K562 (cell line): Measurements from ENCODE around the gene DSP. TPM values are rescaled to one million over a fixed set of nuclear protein-coding genes. Genes with fewer than 3 reads are reported as not detected.

Experiments used
- ATAC-seq: fragments of 200-7000 bp; cut with Tn5 transposase; 3 replicates; pipeline ENCODE4 v1.9.1; 2020; ENCODE audit warnings: moderate library complexity
- BruUV-seq: library from RNA; stranded (reverse); fragments of 400-500 nt; replicated peaks from 2 replicates; lab custom pipeline; 2021; lab: Mats Ljungman, UMichigan
- CTCF ChIA-PET: fragments of 300-600 bp; formaldehyde crosslinking; extraction: SDS; loops from one replicate; lab custom pipeline; 2021; ENCODE audit warnings: low intra/inter-chr PET ratio; lab: Yijun Ruan, JAX
- POLR2A ChIA-PET: fragments of 300-600, 350-650 bp; sonication (Branson Sonifier 250); formaldehyde crosslinking; extraction: SDS; loops from one replicate; lab custom pipeline; 2021; ENCODE audit warnings: antibody characterized with exemption, inconsistent platforms; lab: Yijun Ruan, JAX
- DNase-seq, 4 experiments: peaks; one replicate each; pipeline versions ENCODE4 v3.0.0 to v3.0.0-alpha.2; 2011 to 2018; ENCODE audit warnings: low spot score in 3 of 4, mixed read lengths in 3 of 4; ENCODE audit errors: extremely low read depth in 1 of 4
- FAIRE-seq: peaks from 2 replicates; lab custom pipeline; 2011; peaks lifted over from hg19 to GRCh38; lab: Jason Lieb, UNC
- H2AFZ ChIP-seq: 2 replicates; pipeline ENCODE4 v1.6.0; 2011; ENCODE audit warnings: low read depth, low read length, control low read depth, inconsistent platforms
- H3K27ac ChIP-seq: fragments of 200-600 bp; 3 replicates; pipeline ENCODE4 v1.8.0; 2011; ENCODE audit warnings: low read depth, mild to moderate bottlenecking, control low read depth, inconsistent platforms, low read length, moderate library complexity, mixed read lengths; ENCODE audit errors: extremely low read depth
- H3K27me3 ChIP-seq, 2 experiments: fragments of 300-600 bp in 1 of 2; 2 replicates in 1 of 2; 3 replicates in 1 of 2; pipeline versions ENCODE4 v1.6.0 to v1.8.0; 2011; ENCODE audit warnings: inconsistent platforms in 2 of 2, low read length in 2 of 2, mild to moderate bottlenecking in 1 of 2, mixed read lengths in 1 of 2, moderate library complexity in 1 of 2; ENCODE audit not compliant: control insufficient read depth in 2 of 2, insufficient read depth in 2 of 2
- H3K36me3 ChIP-seq: fragments of 300-600 bp; 3 replicates; pipeline ENCODE4 v1.8.0; 2011; ENCODE audit warnings: mild to moderate bottlenecking, low read length, inconsistent platforms; ENCODE audit not compliant: control insufficient read depth, insufficient read depth
- H3K4me1 ChIP-seq, 2 experiments: fragments of 200-600 bp in 1 of 2; replicated peaks in 1 of 2; 2 replicates in 1 of 2; 3 replicates in 1 of 2; pipeline versions ENCODE4 v1.5.1 to v1.8.0; 2011; ENCODE audit warnings: inconsistent platforms in 2 of 2, low read length in 2 of 2, mild to moderate bottlenecking in 1 of 2, mixed read lengths in 1 of 2, moderate library complexity in 1 of 2; ENCODE audit not compliant: control insufficient read depth in 2 of 2, insufficient read depth in 2 of 2
- H3K4me2 ChIP-seq: 2 replicates; pipeline ENCODE4 v1.6.1; 2011; ENCODE audit warnings: low read length, control low read depth, inconsistent platforms, mixed read lengths; ENCODE audit not compliant: insufficient read depth
- H3K4me3 ChIP-seq: fragments of 200-600 bp; sonication (generic), shearing (Covaris generic); 2 replicates; pipeline ENCODE4 v1.5.1; 2016; ENCODE audit warnings: control low read depth, inconsistent platforms
- H3K79me2 ChIP-seq: fragments of 200-600 bp; 3 replicates; pipeline ENCODE4 v1.8.0; 2011; ENCODE audit warnings: low read length, inconsistent platforms; ENCODE audit not compliant: control insufficient read depth, insufficient read depth
- H3K9ac ChIP-seq, 2 experiments: 2 replicates each; pipeline versions ENCODE4 v1.6.0 to v1.6.1; 2011; ENCODE audit warnings: low read depth in 2 of 2, low read length in 2 of 2, control low read depth in 1 of 2, inconsistent platforms in 1 of 2, mild to moderate bottlenecking in 1 of 2, mixed read lengths in 1 of 2; ENCODE audit not compliant: insufficient read depth in 1 of 2
- H3K9me1 ChIP-seq: one replicate; pipeline ENCODE4 v1.6.0; 2011; ENCODE audit warnings: inconsistent platforms, mild to moderate bottlenecking, low read length, moderate library complexity; ENCODE audit not compliant: control insufficient read depth, insufficient read depth
- H3K9me3 ChIP-seq: replicated peaks from 2 replicates; pipeline ENCODE4 v1.5.1; 2011; ENCODE audit warnings: low read depth, low read length, inconsistent platforms; ENCODE audit not compliant: control insufficient read depth, insufficient read depth
- H4K20me1 ChIP-seq: replicated peaks from 2 replicates; pipeline ENCODE4 v1.6.1; 2011; ENCODE audit warnings: low read length, inconsistent platforms, mixed read lengths; ENCODE audit not compliant: control insufficient read depth, insufficient read depth
- ARID1B ChIP-seq: fragments of 450-650 bp; IDR thresholded peaks from 2 replicates; pipeline ENCODE4 v1.6.1; 2016; ENCODE audit warnings: antibody characterized with exemption, mild to moderate bottlenecking, inconsistent platforms
- BRD9 ChIP-seq: fragments of 450-650 bp; IDR thresholded peaks from 2 replicates; pipeline ENCODE4 v1.6.1; 2018; ENCODE audit warnings: low read depth; ENCODE audit not compliant: partially characterized antibody
- CBX3 ChIP-seq, 2 experiments: IDR thresholded peaks; 1 replicate in 1 of 2; 2 replicates in 1 of 2; pipeline ENCODE4 v1.6.1; 2012; ENCODE audit warnings: inconsistent platforms in 2 of 2, low read length in 2 of 2, borderline replicate concordance in 1 of 2, control low read depth in 1 of 2
- CREM ChIP-seq: IDR thresholded peaks from 2 replicates; pipeline ENCODE4 v1.6.1; 2014; ENCODE audit warnings: antibody characterized with exemption, low read depth
- DDX20 ChIP-seq: fragments of 450-650 bp; IDR thresholded peaks from 2 replicates; pipeline ENCODE4 v1.6.1; 2016; ENCODE audit warnings: missing genetic modification characterization, low read depth, mild to moderate bottlenecking, missing compliant biosample characterization, moderate library complexity
- DNMT1 ChIP-seq: fragments of 450-650 bp; IDR thresholded peaks from 2 replicates; pipeline ENCODE4 v1.6.1; 2016; ENCODE audit warnings: antibody characterized with exemption, mild to moderate bottlenecking
- ESRRA ChIP-seq: fragments of 450-650 bp; IDR thresholded peaks from 2 replicates; pipeline ENCODE4 v1.6.1; 2014; ENCODE audit warnings: low read depth, mild to moderate bottlenecking, moderate library complexity, borderline replicate concordance
- LEF1 ChIP-seq: fragments of 450-650 bp; IDR thresholded peaks from 2 replicates; pipeline ENCODE4 v1.6.1; 2016; ENCODE audit warnings: mild to moderate bottlenecking
- MTA1 ChIP-seq: fragments of 450-650 bp; IDR thresholded peaks from 2 replicates; pipeline ENCODE4 v1.6.1; 2017; ENCODE audit warnings: borderline replicate concordance
- NCOA2 ChIP-seq, 2 experiments: fragments of 450-650 bp; IDR thresholded peaks; 2 replicates each; pipeline ENCODE4 v1.6.1; 2018; ENCODE audit warnings: mild to moderate bottlenecking in 2 of 2, moderate library complexity in 1 of 2; ENCODE audit not compliant: partially characterized antibody in 2 of 2
- NONO ChIP-seq, 2 experiments: fragments of 200-400 bp in 1 of 2; fragments of 450-650 bp in 1 of 2; formaldehyde crosslinking in 1 of 2; IDR thresholded peaks; 2 replicates each; pipeline ENCODE4 v1.6.1; 2017; ENCODE audit warnings: low read depth in 2 of 2, mild to moderate bottlenecking in 2 of 2, moderate library complexity in 2 of 2, low read length in 1 of 2
- PHF20 ChIP-seq: fragments of 450-650 bp; IDR thresholded peaks from 2 replicates; pipeline ENCODE4 v1.6.1; 2018; ENCODE audit not compliant: partially characterized antibody
- POLR2A ChIP-seq: fragments of 450-650 bp; conservative IDR thresholded peaks from 2 replicates; pipeline ENCODE4 v1.6.1; 2016
- POLR2AphosphoS5 ChIP-seq: IDR thresholded peaks from 2 replicates; pipeline ENCODE4 v1.6.1; 2011; ENCODE audit warnings: mild to moderate bottlenecking, low read depth, low read length, moderate library complexity; ENCODE audit not compliant: control insufficient read depth, insufficient read depth
- SMAD4 ChIP-seq: fragments of 250-450 bp; sonication (Bioruptor Pico); conservative IDR thresholded peaks from 2 replicates; pipeline ENCODE4 v1.8.0; 2021; ENCODE audit warnings: inconsistent platforms, mild to moderate bottlenecking, moderate library complexity
- XRCC4 ChIP-seq: IDR thresholded peaks from one replicate; pipeline ENCODE4 v1.6.1; 2011; ENCODE audit not compliant: insufficient read depth, insufficient read length; ENCODE audit errors: extremely low read depth
- ZNF583 ChIP-seq: fragments of 250-450 bp; sonication (Bioruptor Pico); IDR thresholded peaks from 2 replicates; pipeline ENCODE4 v1.4.0; 2020
- ZNF780A ChIP-seq: fragments of 250-450 bp; sonication (Bioruptor Pico); IDR thresholded peaks from 2 replicates; pipeline ENCODE4 v1.5.0; 2021; ENCODE audit warnings: mild to moderate bottlenecking
- WGBS: fragments of 100-300 bp; shearing (Covaris generic); methylation state at CpG from one replicate; pipeline ENCODE4 v1.1.6; 2016; ENCODE audit warnings: low coverage, mixed read lengths; ENCODE audit not compliant: insufficient coverage; ENCODE audit errors: missing lambda C conversion rate; 5-methylcytosine and 5-hydroxymethylcytosine counted together
- in situ Hi-C: fragments of 300-500 bp; cut with MboI; formaldehyde crosslinking; loops from 4 replicates; pipeline ENCODE4 v1.15.0; 2018; ENCODE audit warnings: inconsistent platforms, mixed read lengths
- intact Hi-C: fragments of 100-400 bp; cut with micrococcal nuclease; formaldehyde crosslinking; loops from 2 replicates; pipeline ENCODE4 v1.14.2; 2022
- polyA plus RNA-seq, 8 experiments: library from polyadenylated mRNA; depleted of rRNA in 4 of 8; stranded (reverse) in 5 of 8; unstranded in 3 of 8; fragments of >200 nt; fragmentation: Nextera tagmentation in 2 of 8; fragmentation: Illumina TruSeq in 1 of 8; extraction: Ambion mirVana in 2 of 8; extraction: Trizol in 1 of 8; gene quantifications; 2 replicates each; pipeline versions ENCODE4 v1.2.1 to v1.2.3, GENCODE V29; 2011 to 2014; ENCODE audit warnings: inconsistent platforms in 1 of 8, missing spikeins in 1 of 8
- total RNA-seq, 7 experiments: library from RNA; depleted of rRNA in 6 of 7; stranded (reverse); fragments of >200 nt in 6 of 7; fragmentation: Illumina TruSeq in 2 of 7; extraction: Trizol in 2 of 7; gene quantifications; 2 replicates each; pipeline versions ENCODE4 v1.2.1 to v1.2.3, GENCODE V29; 2011 to 2021; ENCODE audit warnings: low replicate concordance in 1 of 7
- TF ChIP-seq, protein P1 (sequence below), 2 experiments: IDR thresholded peaks; 2 replicates each; pipeline ENCODE4 v1.6.1; 2011; ENCODE audit warnings: borderline replicate concordance in 1 of 2, control low read depth in 1 of 2, low read depth in 1 of 2, low read length in 1 of 2, mild to moderate bottlenecking in 1 of 2, mixed read lengths in 1 of 2, moderate library complexity in 1 of 2; ENCODE audit not compliant: insufficient read depth in 1 of 2, insufficient read length in 1 of 2, poor library complexity in 1 of 2, severe bottlenecking in 1 of 2; ENCODE audit errors: extremely low read depth in 1 of 2
- TF ChIP-seq, protein P2 (sequence below): fragments of 450-650 bp; IDR thresholded peaks from 2 replicates; pipeline ENCODE4 v1.6.1; 2016; ENCODE audit warnings: low read depth, mild to moderate bottlenecking, moderate library complexity

The DSP gene
- total and polyA plus RNA-seq, 9 of the 15 experiments (the other 6 are each of a cell fraction or from before 2014, with no cell fraction given), result under 0.01 to 0.24 (median 0.03) TPM; not detected in 2

DNA sequence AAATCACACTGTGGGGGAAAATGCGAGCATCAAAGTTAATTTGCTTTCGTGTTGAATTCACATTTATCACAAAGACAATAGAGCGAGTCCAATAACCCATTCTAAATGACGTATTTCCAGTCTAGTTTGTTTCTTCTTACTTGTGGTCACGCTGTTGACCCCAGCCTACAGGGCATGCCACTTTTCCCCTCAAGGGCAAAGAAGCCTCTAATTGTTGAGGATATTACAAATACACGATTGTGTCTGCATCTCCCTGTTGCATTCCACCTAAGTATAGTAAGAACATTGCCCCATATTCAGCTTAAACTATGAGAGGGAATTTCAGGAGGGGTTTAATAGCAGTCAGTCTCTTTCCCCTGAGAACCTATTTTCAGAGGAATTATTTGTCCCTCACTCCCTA is 37.4 kb upstream of the DSP start:
- no peak overlapping the region for H3K27ac ChIP-seq
- H4K20me1 ChIP-seq, result no peaks in the 10 kb centered on the region
- no peaks in the 10 kb centered on the region for H3K79me2 ChIP-seq
- H3K4me3 ChIP-seq, result no peak overlapping the region
- ChIA-PET POLR2A (interaction anchor here (0.7 kb wide), 1 partner anchor 325 kb away, joined by 3 read pairs; no protein-coding TSS in a partner anchor), CTCF (no interaction called here)
- no peaks in the 10 kb centered on the region for H3K36me3 ChIP-seq
- DNase-seq (no peak), ATAC-seq (no peak)
- H3K9me1 ChIP-seq, result no peaks in the 10 kb centered on the region
- H3K9me3 ChIP-seq, result no peaks in the 10 kb centered on the region
- no peaks in the 10 kb centered on the region for H3K4me1 ChIP-seq
- no TSS peak for BruUV-seq
- no peak overlapping the region for H2AFZ ChIP-seq
- under 1% methylated on average over 6 of the region's 6 CpGs for WGBS
- intact Hi-C loops (no loop called here), in situ Hi-C loops (no loop called here)
- H3K9ac ChIP-seq, result no peak overlapping the region
- H3K27me3 ChIP-seq, result peaks cover 46 to 75% of the 10 kb centered on the region in 2 experiments
- TF ChIP-seq XRCC4 (no peak), ARID1B (no peak), MTA1 (no peak), ZNF583 (no peak), DDX20 (no peak), CBX3 (IDR thresholded peaks at IDR 0.05; ENCODE audit: borderline replicate concordance in 1 of 2, low read length in 2 of 2) (no peak), POLR2A (no peak), SMAD4 (CRISPR knock-in tag) (no peak), POLR2AphosphoS5 (no peak), BRD9 (no peak), DNMT1 (no peak), LEF1 (no peak), ZNF780A (CRISPR knock-in tag) (no peak), CREM (no peak), ESRRA (no peak), PHF20 (no peak), NCOA2 (IDR thresholded peaks at IDR 0.05; ENCODE audit: partially characterized antibody in 2 of 2) (no peak), NONO (IDR thresholded peaks at IDR 0.05; ENCODE audit: low read depth in 2 of 2, low read length in 1 of 2) (no peak)
- TF ChIP-seq, protein P1, sequence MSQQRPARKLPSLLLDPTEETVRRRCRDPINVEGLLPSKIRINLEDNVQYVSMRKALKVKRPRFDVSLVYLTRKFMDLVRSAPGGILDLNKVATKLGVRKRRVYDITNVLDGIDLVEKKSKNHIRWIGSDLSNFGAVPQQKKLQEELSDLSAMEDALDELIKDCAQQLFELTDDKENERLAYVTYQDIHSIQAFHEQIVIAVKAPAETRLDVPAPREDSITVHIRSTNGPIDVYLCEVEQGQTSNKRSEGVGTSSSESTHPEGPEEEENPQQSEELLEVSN (IDR thresholded peaks at IDR 0.05; ENCODE audit: borderline replicate concordance in 1 of 2, extremely low read depth in 1 of 2, insufficient read depth in 1 of 2, insufficient read length in 1 of 2, low read depth in 1 of 2, low read length in 1 of 2, poor library complexity in 1 of 2, severe bottlenecking in 1 of 2), result no peak
- TF ChIP-seq, protein P2, sequence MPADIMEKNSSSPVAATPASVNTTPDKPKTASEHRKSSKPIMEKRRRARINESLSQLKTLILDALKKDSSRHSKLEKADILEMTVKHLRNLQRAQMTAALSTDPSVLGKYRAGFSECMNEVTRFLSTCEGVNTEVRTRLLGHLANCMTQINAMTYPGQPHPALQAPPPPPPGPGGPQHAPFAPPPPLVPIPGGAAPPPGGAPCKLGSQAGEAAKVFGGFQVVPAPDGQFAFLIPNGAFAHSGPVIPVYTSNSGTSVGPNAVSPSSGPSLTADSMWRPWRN, result no peak
- TF ChIP-seq, all 486 proteins: peak for 0
- no peak overlapping the region for H3K4me2 ChIP-seq
- no peak for FAIRE-seq
